A549 (cell line): Measurements from ENCODE around the gene AUTS2. TPM values are rescaled to one million over a fixed set of nuclear protein-coding genes. Genes with fewer than 3 reads are reported as not detected.

Experiments
- ATAC-seq, 2 experiments: fragments of 200-7000 bp in 1 of 2; fragments of >200 bp in 1 of 2; cut with Nextera tagmentation in 1 of 2; cut with Tn5 transposase in 1 of 2; 3 replicates each; pipeline versions ENCODE4 v1.8.0 to v1.9.1; 2018 to 2020; ENCODE audit warnings: mild to moderate bottlenecking in 1 of 2, moderate library complexity in 1 of 2
- CTCF ChIA-PET: fragments of 300-600 bp; sonication (Branson Sonifier 250); formaldehyde crosslinking; extraction: SDS; loops from one replicate; lab custom pipeline; 2021; ENCODE audit warnings: antibody characterized with exemption, inconsistent platforms; lab: Yijun Ruan, JAX
- POLR2A ChIA-PET: fragments of 350-600 bp; formaldehyde crosslinking; extraction: SDS; loops from one replicate; lab custom pipeline; 2021; ENCODE audit warnings: antibody characterized with exemption, inconsistent platforms; lab: Yijun Ruan, JAX
- DNase-seq, 2 experiments: peaks; one replicate each; pipeline versions ENCODE4 v3.0.0 to v3.0.0-alpha.2; 2011 to 2016; ENCODE audit warnings: low read depth in 1 of 2, low spot score in 1 of 2
- FAIRE-seq: peaks from 2 replicates; lab custom pipeline; 2011; peaks lifted over from hg19 to GRCh38; lab: Jason Lieb, UNC
- H3K27ac ChIP-seq, 2 experiments: fragments of >200 bp; sonication (Bioruptor Twin); formaldehyde crosslinking; 3 replicates each; pipeline ENCODE4 v1.5.1; 2016 to 2017
- H3K4me1 ChIP-seq: fragments of >200 bp; sonication (Bioruptor Twin); formaldehyde crosslinking; 3 replicates; pipeline ENCODE4 v1.6.1; 2016
- H3K4me2 ChIP-seq: fragments of >200 bp; sonication (Bioruptor Twin); formaldehyde crosslinking; 3 replicates; pipeline ENCODE4 v1.6.1; 2016
- H3K4me3 ChIP-seq: fragments of >200 bp; sonication (Bioruptor Twin); formaldehyde crosslinking; 3 replicates; pipeline ENCODE4 v1.5.1; 2016
- H3K9me3 ChIP-seq: fragments of >200 bp; sonication (Bioruptor Twin); formaldehyde crosslinking; 3 replicates; pipeline ENCODE4 v1.6.1; 2016
- ATOH8 ChIP-seq: fragments of 250-450 bp; sonication (Bioruptor Pico); IDR thresholded peaks from 2 replicates; pipeline ENCODE4 v1.5.0; 2020; ENCODE audit warnings: low read depth, mild to moderate bottlenecking, moderate library complexity
- CBX2 ChIP-seq: fragments of 200-600 bp; sonication (generic); IDR thresholded peaks from 2 replicates; pipeline ENCODE4 v1.6.1; 2016; ENCODE audit warnings: low read depth, mild to moderate bottlenecking, borderline replicate concordance
- CEBPB ChIP-seq, 2 experiments: fragments of >200 bp in 1 of 2; sonication (Bioruptor Twin) in 1 of 2; formaldehyde crosslinking in 1 of 2; IDR thresholded peaks; 2 replicates each; pipeline ENCODE4 v1.6.1; 2012 to 2016
- CHD2 ChIP-seq: fragments of 150-350 bp; IDR thresholded peaks from 2 replicates; pipeline ENCODE4 v1.6.1; 2014; ENCODE audit warnings: low read length; ENCODE audit not compliant: partially characterized antibody
- ESRRA ChIP-seq: fragments of 150-350 bp; IDR thresholded peaks from 2 replicates; pipeline ENCODE4 v1.6.1; 2014; ENCODE audit warnings: mild to moderate bottlenecking, low read length, borderline replicate concordance
- FOSL2 ChIP-seq, 2 experiments: fragments of 450-650 bp in 1 of 2; fragments of >200 bp in 1 of 2; sonication (Bioruptor Twin) in 1 of 2; formaldehyde crosslinking; IDR thresholded peaks; 2 replicates each; pipeline versions ENCODE4 v1.5.0 to v1.6.1; 2016 to 2020; ENCODE audit warnings: mild to moderate bottlenecking in 1 of 2, moderate library complexity in 1 of 2
- FOXS1 ChIP-seq: fragments of 250-450 bp; sonication (Bioruptor Pico); IDR thresholded peaks from 2 replicates; pipeline ENCODE4 v1.5.0; 2020; ENCODE audit warnings: mild to moderate bottlenecking, moderate library complexity
- HOXB13 ChIP-seq: fragments of 250-450 bp; sonication (Bioruptor Pico); IDR thresholded peaks from 2 replicates; pipeline ENCODE4 v1.5.0; 2020; ENCODE audit warnings: low read depth, mild to moderate bottlenecking, moderate library complexity
- HOXB5 ChIP-seq: fragments of 250-450 bp; sonication (Bioruptor Pico); IDR thresholded peaks from 2 replicates; pipeline ENCODE4 v1.5.0; 2020; ENCODE audit warnings: mild to moderate bottlenecking, moderate library complexity
- MAFK ChIP-seq: fragments of 450-650 bp; IDR thresholded peaks from 2 replicates; pipeline ENCODE4 v1.6.1; 2014; ENCODE audit not compliant: partially characterized antibody
- MYC ChIP-seq: IDR thresholded peaks from 2 replicates; pipeline ENCODE4 v1.6.1; 2012; ENCODE audit warnings: mild to moderate bottlenecking, inconsistent platforms, low read length, improper control_type of control experiment, borderline replicate concordance
- NFE2L2 ChIP-seq: fragments of 150-350 bp; conservative IDR thresholded peaks from 2 replicates; pipeline ENCODE4 v1.6.1; 2014; ENCODE audit warnings: low read length
- NPAS2 ChIP-seq: fragments of 250-450 bp; sonication (Bioruptor Pico); IDR thresholded peaks from 2 replicates; pipeline ENCODE4 v1.8.0; 2022; ENCODE audit warnings: mild to moderate bottlenecking, moderate library complexity, borderline replicate concordance
- PHF8 ChIP-seq: fragments of 200-600 bp; sonication (generic); IDR thresholded peaks from 2 replicates; pipeline ENCODE4 v1.6.1; 2016; ENCODE audit warnings: low read depth, mild to moderate bottlenecking, antibody characterized with exemption, moderate library complexity, borderline replicate concordance
- POLR2A ChIP-seq: IDR thresholded peaks from 2 replicates; pipeline ENCODE4 v1.6.1; 2012; ENCODE audit warnings: mild to moderate bottlenecking, low read length
- REST ChIP-seq: fragments of 200-600 bp; sonication (generic); IDR thresholded peaks from 2 replicates; pipeline ENCODE4 v1.6.1; 2016; ENCODE audit warnings: antibody characterized with exemption, mild to moderate bottlenecking, moderate library complexity
- SMC3 ChIP-seq: fragments of >200 bp; sonication (Bioruptor Twin); formaldehyde crosslinking; IDR thresholded peaks from 3 replicates; pipeline ENCODE4 v1.6.1; 2018; ENCODE audit warnings: inconsistent platforms
- ZFP36 ChIP-seq: fragments of 450-650 bp; IDR thresholded peaks from 2 replicates; pipeline ENCODE4 v1.6.1; 2014; ENCODE audit warnings: borderline replicate concordance; ENCODE audit not compliant: partially characterized antibody
- ZNF302 ChIP-seq: fragments of 250-450 bp; sonication (Bioruptor Pico); IDR thresholded peaks from 2 replicates; pipeline ENCODE4 v1.9.0; 2021; ENCODE audit warnings: inconsistent platforms, mild to moderate bottlenecking, moderate library complexity
- WGBS: methylation state at CpG from one replicate; pipeline ENCODE4 v1.1.6; 2017; ENCODE audit errors: missing lambda C conversion rate; 5-methylcytosine and 5-hydroxymethylcytosine counted together
- polyA plus RNA-seq, 4 experiments: library from polyadenylated mRNA; depleted of rRNA in 3 of 4; stranded (reverse); fragments of >200 nt; fragmentation: RNase III in 1 of 4; extraction: RNeasy Plus Mini Kit Qiagen cat#74134 plus additional on column Dnase treatment in 1 of 4; gene quantifications; 2 replicates in 3 of 4; 3 replicates in 1 of 4; pipeline ENCODE4 v1.2.3, GENCODE V29; 2011 to 2017
- TF ChIP-seq, protein P1 (sequence below): fragments of >200 bp; sonication (Bioruptor Twin); formaldehyde crosslinking; IDR thresholded peaks from 2 replicates; pipeline ENCODE4 v1.6.1; 2016
- TF ChIP-seq, protein P2 (sequence below): fragments of 450-650 bp; IDR thresholded peaks from 2 replicates; pipeline ENCODE4 v1.6.1; 2014; ENCODE audit warnings: antibody characterized with exemption

The AUTS2 gene
- polyA plus RNA-seq, 2 of the 4 experiments (the other 2 are of a cell fraction) = 1.6 to 3.6 TPM

DNA sequence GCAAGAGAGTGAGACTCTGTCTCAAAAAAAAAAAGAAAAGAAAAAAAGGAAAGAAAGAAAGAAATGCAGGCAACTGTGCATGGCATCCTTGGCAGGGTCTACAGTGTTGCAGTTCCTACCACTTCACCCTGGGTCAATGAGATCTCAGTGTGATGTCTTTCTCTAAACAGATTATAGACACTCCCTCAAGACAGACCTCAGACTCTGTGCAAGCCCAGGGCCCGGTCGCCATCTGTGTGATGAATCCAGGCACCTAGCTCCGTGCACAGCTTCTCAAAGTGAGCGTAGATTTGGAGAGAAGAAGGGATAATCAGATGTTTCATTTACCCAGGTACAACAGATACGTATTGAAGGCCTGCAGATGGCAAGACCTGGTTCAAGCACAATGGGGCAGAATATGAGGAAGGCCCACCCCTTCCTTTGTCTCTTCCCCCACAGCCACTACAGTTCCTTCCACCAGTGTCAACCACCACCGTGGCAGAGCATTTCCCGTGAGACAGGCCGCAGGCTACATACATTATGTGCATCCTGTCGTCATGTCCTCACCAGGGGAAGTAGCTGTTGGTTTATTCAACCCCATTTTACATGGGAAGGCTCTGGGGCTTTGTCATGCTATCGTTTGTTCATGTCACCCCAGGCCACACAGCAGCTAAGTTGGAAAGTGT is 1062.0 kb downstream of the AUTS2 start:
- CTCF ChIA-PET = no interaction called here
- FAIRE-seq = no peak
- ATAC-seq = no peak

DNA sequence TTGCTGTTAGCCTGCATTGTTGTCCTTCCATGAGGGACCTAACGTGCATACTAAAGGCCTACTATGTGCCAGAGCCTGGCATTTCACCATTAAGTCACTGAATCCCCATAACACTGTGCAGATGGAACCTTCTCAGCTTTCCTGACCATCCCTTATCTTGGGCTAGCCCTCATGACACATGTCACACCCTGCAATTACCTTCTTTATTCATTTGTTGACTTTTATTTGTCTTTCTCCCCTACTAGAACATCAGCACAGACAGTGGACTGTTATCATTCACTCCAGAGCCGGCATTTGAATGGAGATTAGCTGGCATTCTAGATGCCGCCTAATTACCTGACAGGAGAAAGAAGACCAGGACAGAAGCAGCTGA is 1062.5 kb downstream of the AUTS2 start:
- no peaks in the 10 kb centered on the region for H3K9me3 ChIP-seq
- no peak overlapping the region for H3K4me2 ChIP-seq
- no peak for ATAC-seq
- FAIRE-seq = no peak
- no peak for TF ChIP-seq NFE2L2
- TF ChIP-seq ESRRA = no peak
- TF ChIP-seq HOXB5 = no peak
- no peak for TF ChIP-seq CEBPB (IDR thresholded peaks at IDR 0.05)
- no peak for TF ChIP-seq CHD2
- TF ChIP-seq, protein P1, sequence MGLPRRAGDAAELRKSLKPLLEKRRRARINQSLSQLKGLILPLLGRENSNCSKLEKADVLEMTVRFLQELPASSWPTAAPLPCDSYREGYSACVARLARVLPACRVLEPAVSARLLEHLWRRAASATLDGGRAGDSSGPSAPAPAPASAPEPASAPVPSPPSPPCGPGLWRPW = no peak
- TF ChIP-seq FOSL2 (IDR thresholded peaks at IDR 0.05) = no peak
- TF ChIP-seq FOSL2 (CRISPR knock-in tag; IDR thresholded peaks at IDR 0.05) = no peak
- no peak for TF ChIP-seq SMC3
- no peak for TF ChIP-seq ZNF302 (CRISPR knock-in tag)
- TF ChIP-seq, protein P2, sequence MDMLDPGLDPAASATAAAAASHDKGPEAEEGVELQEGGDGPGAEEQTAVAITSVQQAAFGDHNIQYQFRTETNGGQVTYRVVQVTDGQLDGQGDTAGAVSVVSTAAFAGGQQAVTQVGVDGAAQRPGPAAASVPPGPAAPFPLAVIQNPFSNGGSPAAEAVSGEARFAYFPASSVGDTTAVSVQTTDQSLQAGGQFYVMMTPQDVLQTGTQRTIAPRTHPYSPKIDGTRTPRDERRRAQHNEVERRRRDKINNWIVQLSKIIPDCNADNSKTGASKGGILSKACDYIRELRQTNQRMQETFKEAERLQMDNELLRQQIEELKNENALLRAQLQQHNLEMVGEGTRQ = no peak
- TF ChIP-seq MYC = no peak
- TF ChIP-seq, all 56 proteins: peak for 0
- Histone ChIP-seq H3K27ac (no peak overlapping the region), H3K4me1 (no peaks in the 10 kb centered on the region), H3K4me3 (no peak overlapping the region)
- ChIA-PET CTCF (no interaction called here), POLR2A (no interaction called here)
- DNase-seq = no peak
- 35% methylated on average over 3 of the region's 3 CpGs for WGBS

More for the DNA sequence above, 1062.0 kb downstream of the AUTS2 start:
- WGBS = 20% methylated on average over 10 of the region's 10 CpGs
- POLR2A ChIA-PET = no interaction called here
- no peaks in the 10 kb centered on the region for H3K4me1 ChIP-seq
- H3K4me2 ChIP-seq = no peak overlapping the region
- no peak for TF ChIP-seq HOXB13
- TF ChIP-seq, all 56 proteins: peak for 0
- Histone ChIP-seq H3K27ac (no peak overlapping the region), H3K9me3 (no peaks in the 10 kb centered on the region), H3K4me3 (no peak overlapping the region)
- no peak for DNase-seq

GRCh38 chr7:70663680-70664079 is 1065.4 kb downstream of the AUTS2 start:
- ATAC-seq = no peak
- no peak for FAIRE-seq
- no peak for DNase-seq
- Histone ChIP-seq H3K27ac (no peak overlapping the region), H3K4me3 (no peak overlapping the region), H3K4me1 (no peaks in the 10 kb centered on the region), H3K4me2 (no peak overlapping the region), H3K9me3 (no peaks in the 10 kb centered on the region)
- CTCF ChIA-PET = no interaction called here
- TF ChIP-seq ATOH8 = no peak
- TF ChIP-seq CBX2 = no peak
- no peak for TF ChIP-seq FOXS1 (CRISPR knock-in tag)
- TF ChIP-seq REST = no peak
- no peak for TF ChIP-seq MAFK
- TF ChIP-seq POLR2A = no peak
- TF ChIP-seq NPAS2 (CRISPR knock-in tag) = no peak
- TF ChIP-seq ZFP36 = no peak
- no peak for TF ChIP-seq PHF8
- WGBS = 1% methylated on average over 3 of the region's 3 CpGs
- POLR2A ChIA-PET = no interaction called here
